Measurements from ENCODE around the gene CXCR5.

The CXCR5 gene

DNA sequence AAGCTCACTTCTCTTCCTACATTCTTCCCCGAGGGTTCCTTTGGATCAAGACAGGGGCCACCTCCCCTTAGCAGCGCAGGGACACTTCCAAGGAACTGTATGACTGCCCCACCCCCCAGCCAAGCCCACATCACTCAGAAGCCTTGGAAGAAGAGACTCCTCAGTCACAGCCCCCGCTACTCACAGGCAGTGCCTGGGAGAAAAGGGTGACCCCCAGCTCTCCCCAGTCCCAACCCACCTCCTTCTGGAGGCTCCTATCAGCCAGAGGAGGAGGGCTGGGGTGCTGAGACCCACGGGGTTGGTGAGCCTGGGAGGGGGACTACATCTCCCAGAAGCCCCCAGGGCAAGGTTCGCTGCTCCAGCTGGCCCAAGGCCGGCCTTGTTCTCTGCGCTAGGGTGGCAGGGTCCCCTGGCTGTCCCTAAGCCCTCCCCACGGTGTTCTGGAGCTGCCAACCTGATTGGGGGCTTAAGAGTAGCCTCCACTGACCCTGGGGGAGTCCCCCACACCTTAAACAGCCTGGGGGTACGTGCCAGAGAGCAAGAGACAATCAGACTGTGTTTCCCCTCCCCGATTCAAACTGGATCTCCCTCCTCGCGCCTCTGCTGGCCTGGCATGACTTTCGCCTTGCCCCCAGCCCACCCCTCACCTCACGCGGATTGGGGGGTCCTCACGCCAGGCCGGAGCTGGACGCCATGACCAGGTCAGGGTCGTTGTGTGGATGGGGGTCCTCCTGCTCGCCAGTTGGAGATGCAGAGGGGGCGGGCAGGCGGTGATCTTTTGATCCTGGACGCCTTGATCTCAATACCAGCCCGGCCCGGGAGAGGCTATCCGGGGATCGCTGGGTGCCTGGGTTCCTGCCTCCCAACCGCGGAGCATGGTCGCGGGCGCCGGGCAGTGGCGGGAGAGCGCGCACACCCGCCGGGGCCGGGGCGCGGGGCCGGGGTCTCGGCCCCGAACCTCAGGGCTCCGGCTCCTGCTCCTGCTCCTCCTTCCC is 41.2 kb downstream of the CXCR5 start:
- H3K27ac ChIP-seq: peak overlapping the region; percentile 66
- H3K36me3 ChIP-seq: no peaks in the 10 kb centered on the region
- TF ChIP-seq, protein P1, sequence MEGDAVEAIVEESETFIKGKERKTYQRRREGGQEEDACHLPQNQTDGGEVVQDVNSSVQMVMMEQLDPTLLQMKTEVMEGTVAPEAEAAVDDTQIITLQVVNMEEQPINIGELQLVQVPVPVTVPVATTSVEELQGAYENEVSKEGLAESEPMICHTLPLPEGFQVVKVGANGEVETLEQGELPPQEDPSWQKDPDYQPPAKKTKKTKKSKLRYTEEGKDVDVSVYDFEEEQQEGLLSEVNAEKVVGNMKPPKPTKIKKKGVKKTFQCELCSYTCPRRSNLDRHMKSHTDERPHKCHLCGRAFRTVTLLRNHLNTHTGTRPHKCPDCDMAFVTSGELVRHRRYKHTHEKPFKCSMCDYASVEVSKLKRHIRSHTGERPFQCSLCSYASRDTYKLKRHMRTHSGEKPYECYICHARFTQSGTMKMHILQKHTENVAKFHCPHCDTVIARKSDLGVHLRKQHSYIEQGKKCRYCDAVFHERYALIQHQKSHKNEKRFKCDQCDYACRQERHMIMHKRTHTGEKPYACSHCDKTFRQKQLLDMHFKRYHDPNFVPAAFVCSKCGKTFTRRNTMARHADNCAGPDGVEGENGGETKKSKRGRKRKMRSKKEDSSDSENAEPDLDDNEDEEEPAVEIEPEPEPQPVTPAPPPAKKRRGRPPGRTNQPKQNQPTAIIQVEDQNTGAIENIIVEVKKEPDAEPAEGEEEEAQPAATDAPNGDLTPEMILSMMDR (IDR thresholded peaks at IDR 0.05): no peak
- no peaks in the 10 kb centered on the region for H3K9me3 ChIP-seq
- H3K27me3 ChIP-seq: peaks cover 6% of the 10 kb centered on the region
- H3K4me1 ChIP-seq (ENCODE audit: control insufficient read depth in 1 of 2, insufficient read depth in 1 of 2, low read depth in 1 of 2, low read length in 1 of 2): peaks cover 73 to 77% of the 10 kb centered on the region in 2 experiments
- peak overlapping the region; percentile 73 to 76 for H3K4me3 ChIP-seq (ENCODE audit: low read depth in 1 of 2, low read length in 1 of 2)

DNA sequence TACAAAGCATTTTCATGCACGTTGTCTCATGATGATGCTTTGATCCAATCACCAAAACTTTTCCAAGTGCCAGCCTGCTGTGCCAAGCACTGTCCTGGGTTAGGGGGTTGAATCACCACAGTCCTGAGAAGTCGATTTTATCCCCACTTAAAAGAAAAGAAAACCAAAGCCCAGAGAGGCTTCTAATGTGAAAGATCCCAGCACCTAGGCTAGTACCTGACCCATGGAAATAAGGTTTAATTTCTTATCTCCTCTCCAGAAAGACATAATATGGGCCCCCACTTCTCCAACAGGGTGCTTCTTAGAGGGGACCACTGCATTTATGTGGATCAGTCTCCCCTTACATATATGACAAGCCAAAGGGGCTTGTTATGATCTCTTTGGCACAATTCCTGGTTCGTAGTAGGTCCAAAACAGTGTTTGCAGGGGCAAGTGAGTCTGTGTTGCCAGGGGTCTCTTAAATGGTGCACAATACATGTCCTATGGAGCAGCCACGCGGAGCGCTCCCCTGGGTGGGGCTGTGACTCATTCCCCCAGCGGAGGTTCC is 43.9 kb downstream of the CXCR5 start:
- peak overlapping the region in 1 of 2 experiments; percentile 67 for H3K4me3 ChIP-seq (ENCODE audit: low read depth in 1 of 2, low read length in 1 of 2)
- TF ChIP-seq, protein P1 (IDR thresholded peaks at IDR 0.05): no peak
- peak overlapping the region; percentile 84 for H3K27ac ChIP-seq
- no peaks in the 10 kb centered on the region for H3K9me3 ChIP-seq
- H3K27me3 ChIP-seq: no peaks in the 10 kb centered on the region
- H3K4me1 ChIP-seq (ENCODE audit: control insufficient read depth in 1 of 2, insufficient read depth in 1 of 2, low read depth in 1 of 2, low read length in 1 of 2): peaks cover 64 to 66% of the 10 kb centered on the region in 2 experiments
- H3K36me3 ChIP-seq: no peaks in the 10 kb centered on the region

DNA sequence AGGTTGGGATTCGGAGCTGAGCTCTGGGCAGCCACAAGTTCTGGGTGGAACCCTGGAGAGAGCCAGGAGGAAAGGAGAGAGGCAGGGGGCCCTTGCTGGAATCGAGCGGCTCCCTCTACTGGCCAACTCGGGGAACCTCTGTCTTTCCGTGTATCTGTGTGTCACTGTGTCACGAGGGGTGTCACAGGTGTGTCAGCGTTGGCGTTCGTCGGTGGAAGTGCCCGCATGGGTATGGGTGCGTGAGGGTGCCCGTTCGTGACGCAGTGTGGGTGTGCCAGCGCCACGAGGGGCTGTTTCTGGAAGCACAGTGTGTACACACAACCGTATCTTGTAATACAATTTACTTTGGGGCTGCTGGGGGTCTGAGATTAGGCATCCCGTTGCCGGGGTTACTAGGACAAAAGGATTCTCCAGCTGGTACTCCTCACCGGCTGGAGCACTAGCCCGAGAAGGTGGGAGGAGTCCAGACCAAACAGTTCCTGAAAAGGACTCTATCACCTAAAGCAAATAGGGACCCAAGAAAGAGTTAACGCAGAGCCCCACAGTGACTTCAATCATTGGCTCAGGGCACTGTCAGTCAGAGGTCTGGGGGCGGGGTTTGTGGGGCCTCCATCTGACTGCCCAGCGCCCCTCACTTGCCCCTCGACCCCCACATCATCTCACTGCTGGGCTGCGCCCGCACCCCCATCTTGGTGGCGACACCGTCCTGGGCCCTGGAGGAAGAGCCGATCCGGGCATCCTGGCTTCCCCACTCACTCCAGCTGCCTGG is 44.6 kb downstream of the CXCR5 start:
- H3K4me1 ChIP-seq (ENCODE audit: control insufficient read depth in 1 of 2, insufficient read depth in 1 of 2, low read depth in 1 of 2, low read length in 1 of 2): peaks cover 59 to 62% of the 10 kb centered on the region in 2 experiments
- no peaks in the 10 kb centered on the region for H3K36me3 ChIP-seq
- peak overlapping the region; percentile 84 for H3K27ac ChIP-seq
- TF ChIP-seq, protein P1 (IDR thresholded peaks at IDR 0.05): peak; percentile 97
- H3K27me3 ChIP-seq: no peaks in the 10 kb centered on the region
- peak overlapping the region; percentile 67 to 84 for H3K4me3 ChIP-seq (ENCODE audit: low read depth in 1 of 2, low read length in 1 of 2)
- no peaks in the 10 kb centered on the region for H3K9me3 ChIP-seq

DNA sequence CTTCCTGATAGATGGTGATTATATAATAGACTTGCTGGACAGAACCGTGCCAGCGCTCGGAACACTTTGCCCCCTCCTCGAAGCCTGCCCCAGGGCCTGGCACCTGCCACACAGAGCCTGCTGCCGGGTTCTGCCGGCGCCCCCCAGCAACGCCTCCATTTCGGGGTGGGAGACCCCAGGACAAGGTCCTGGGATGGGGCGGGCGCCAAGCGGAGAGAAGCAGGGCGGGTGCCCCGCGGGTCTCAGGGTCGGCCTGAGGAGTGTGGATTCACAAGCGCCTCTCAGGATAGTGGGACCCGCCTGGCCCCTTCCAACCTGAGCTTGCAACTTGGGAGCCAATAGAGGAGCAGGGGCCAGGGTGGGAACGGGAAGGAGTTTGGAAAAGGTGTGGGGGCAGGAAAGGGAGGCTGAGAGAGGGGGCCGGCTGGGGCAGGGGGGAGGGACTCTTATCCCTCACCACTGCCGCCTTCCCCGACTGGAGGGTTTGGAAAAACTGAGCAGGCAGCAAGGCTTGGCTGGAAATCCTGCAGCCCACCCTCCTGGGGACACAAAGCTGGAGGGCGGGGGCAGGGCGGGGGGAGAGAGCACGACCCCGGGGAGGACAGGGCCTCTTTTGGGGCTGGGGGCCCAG is 45.3 kb downstream of the CXCR5 start:
- Histone ChIP-seq H3K9me3 (no peaks in the 10 kb centered on the region), H3K4me3 (ENCODE audit: low read depth in 1 of 2, low read length in 1 of 2) (peak overlapping the region; percentile 67 to 84), H3K27ac (peak overlapping the region; percentile 84), H3K36me3 (no peaks in the 10 kb centered on the region), H3K27me3 (no peaks in the 10 kb centered on the region), H3K4me1 (ENCODE audit: control insufficient read depth in 1 of 2, insufficient read depth in 1 of 2, low read depth in 1 of 2, low read length in 1 of 2) (peaks cover 52 to 55% of the 10 kb centered on the region in 2 experiments)
- TF ChIP-seq, protein P1 (IDR thresholded peaks at IDR 0.05): no peak

DNA sequence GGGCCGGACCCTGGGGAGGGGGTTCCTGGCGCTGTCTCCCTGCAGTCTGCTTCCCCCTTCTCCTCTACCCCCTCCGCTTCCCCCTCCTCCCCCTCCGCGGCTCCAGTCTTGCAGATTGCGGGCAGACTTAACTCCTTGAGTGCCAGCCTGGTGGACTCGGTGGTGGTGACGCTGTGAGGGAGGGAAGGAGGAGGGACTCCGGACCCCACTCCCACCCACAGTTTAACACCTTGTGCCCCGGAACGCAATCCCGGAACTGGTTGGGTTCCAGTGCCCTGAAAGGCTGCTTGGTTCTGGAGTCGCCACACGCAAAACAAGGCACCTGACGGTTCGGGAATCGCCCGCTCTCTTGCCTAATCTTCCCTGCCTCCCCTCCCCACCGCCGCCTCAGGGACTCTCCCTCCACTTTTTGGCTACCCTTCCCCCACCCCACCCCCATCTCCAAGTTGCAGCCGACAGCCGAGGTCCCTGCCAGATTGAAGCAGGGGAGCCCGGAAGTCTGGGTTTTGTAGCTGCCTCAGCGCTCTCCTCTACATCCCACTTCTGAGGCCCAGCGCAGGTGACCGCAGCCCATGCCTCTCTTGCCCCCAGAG is 45.9 kb downstream of the CXCR5 start:
- Histone ChIP-seq H3K4me1 (ENCODE audit: control insufficient read depth in 1 of 2, insufficient read depth in 1 of 2, low read depth in 1 of 2, low read length in 1 of 2) (peaks cover 46 to 49% of the 10 kb centered on the region in 2 experiments), H3K4me3 (ENCODE audit: low read depth in 1 of 2, low read length in 1 of 2) (peak overlapping the region; percentile 67 to 84), H3K27ac (peak overlapping the region; percentile 84), H3K27me3 (no peaks in the 10 kb centered on the region), H3K9me3 (no peaks in the 10 kb centered on the region), H3K36me3 (no peaks in the 10 kb centered on the region)
- TF ChIP-seq, protein P1 (IDR thresholded peaks at IDR 0.05): no peak

Data from neutrophil (primary cell).